Measurements from ENCODE around the gene PPP1R14B. TPM values are rescaled to one million over a fixed set of nuclear protein-coding genes. Genes with fewer than 3 reads are reported as not detected.
A peak's percentile ranks its signal among the peaks of the same experiment; 100 is the strongest.

Gene PPP1R14B
- total RNA-seq, 1 donor from 2014 or later, result 284 TPM

DNA sequence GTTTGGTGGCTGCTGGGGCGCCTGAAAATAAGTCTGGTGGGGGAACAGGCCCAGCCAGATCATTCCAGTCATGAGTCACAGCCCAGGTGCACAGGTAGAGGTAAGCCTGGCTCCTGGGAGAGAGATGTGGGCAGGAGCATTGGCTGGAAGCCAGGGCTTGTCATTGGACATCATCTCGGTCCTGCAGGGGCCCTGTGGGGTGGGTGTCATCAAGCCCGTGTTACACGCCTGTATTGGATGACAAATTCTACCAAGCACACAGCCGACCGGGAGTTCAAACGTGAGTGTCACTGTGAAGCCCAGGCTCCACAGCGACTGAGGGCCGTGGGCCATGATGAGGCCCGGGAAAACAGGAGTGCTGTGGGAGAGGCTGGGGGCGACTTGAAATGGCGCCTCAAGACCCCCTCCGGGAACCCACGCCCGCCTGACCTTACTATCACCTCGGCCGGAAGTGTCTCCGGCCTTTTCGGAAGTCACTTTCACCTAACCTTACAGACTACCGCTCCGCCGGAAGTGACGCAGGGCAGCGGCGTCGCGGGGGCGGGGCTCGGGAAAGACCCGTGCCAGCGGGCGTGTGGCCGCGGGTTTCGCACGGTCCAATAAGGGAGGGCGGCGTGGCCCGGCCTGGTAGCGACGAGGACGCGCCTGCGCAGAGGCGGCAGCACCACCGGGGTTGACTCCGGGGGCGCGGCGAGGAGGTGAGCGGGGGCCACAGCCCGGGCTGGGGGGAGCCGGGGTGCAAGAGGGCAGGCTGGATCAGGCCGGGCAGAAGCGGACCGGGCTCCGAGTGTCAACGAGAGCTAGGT, 6.1 kb downstream of the PPP1R14B start, which contains the start of gene FKBP2:
Gene FKBP2, plus strand, starts transcription at position 661 of the 806 bp plus-strand sequence. CDS start 1,293 bp downstream, outside the sequence.
- no peaks in the 10 kb centered on the region for H3K27me3 Mint-ChIP-seq
- peak; percentile 100 for DNase-seq
- no peaks in the 10 kb centered on the region for H3K9me3 Mint-ChIP-seq
- peaks cover 40% of the 10 kb centered on the region for H3K4me1 Mint-ChIP-seq
- H3K27ac Mint-ChIP-seq, result peak within 1 kb of the TSS; percentile 97
- peak within 1 kb of the TSS; percentile 95 for H3K4me3 Mint-ChIP-seq
- intact Hi-C loops (cut with micrococcal nuclease), result loop anchor here (1.0 to 10.0 kb wide), 7 partner anchors 10 to 1636 kb away; partner anchors contain the start of genes BAD, DNAJC4, FERMT3 and GPR137
- peaks cover 41% of the 10 kb centered on the region for H3K36me3 Mint-ChIP-seq (ENCODE audit: low read depth)

DNA sequence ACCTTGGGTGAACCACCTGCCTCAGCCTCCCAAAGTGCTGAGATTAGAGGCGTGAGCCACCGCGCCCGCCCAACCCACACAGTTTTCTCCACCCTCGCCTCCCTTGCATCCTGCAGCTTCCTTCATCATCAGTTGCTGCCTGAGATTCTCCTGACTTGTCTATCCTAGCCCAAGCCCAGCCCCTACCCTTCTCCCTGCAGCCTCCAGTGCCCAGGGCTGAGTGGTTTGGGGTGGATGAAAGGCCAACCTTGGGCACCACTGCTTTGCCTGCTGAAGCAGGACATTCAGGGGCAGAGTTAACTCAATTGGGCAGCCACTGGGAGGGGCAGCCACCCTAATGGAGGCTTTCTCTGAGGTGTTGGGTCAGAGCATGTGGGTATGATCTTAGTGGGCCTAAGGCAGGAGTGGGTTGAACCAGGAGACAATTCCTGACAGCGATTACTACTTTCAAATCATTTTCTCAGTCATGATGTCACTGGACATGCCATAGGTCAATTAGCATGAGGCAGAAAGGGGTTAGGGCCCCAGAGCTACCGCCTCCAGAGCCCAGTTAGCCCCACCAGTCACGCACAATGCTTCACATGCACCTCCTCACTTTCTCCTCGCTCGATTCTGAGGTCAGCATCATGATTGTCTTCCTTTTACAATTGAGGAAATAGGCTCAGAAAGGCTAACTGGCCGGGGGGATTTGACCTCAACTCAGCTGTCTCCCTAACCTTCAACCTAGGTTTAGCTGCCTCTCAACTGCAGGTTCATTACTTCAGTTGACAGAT, 6.9 kb downstream of the PPP1R14B start:
- Mint-ChIP-seq H3K27me3 (no peaks in the 10 kb centered on the region), H3K36me3 (ENCODE audit: low read depth) (peaks cover 41% of the 10 kb centered on the region), H3K27ac (peak overlapping the region; percentile 97), H3K9me3 (no peaks in the 10 kb centered on the region), H3K4me1 (peaks cover 44% of the 10 kb centered on the region), H3K4me3 (peak overlapping the region; percentile 95)
- DNase-seq, result no peak
- intact Hi-C loops (cut with micrococcal nuclease), result loop anchor here (2.0 to 10.0 kb wide), 5 partner anchors 33 to 1635 kb away; partner anchors contain the start of genes BAD, FERMT3, GPR137 and MTA2

DNA sequence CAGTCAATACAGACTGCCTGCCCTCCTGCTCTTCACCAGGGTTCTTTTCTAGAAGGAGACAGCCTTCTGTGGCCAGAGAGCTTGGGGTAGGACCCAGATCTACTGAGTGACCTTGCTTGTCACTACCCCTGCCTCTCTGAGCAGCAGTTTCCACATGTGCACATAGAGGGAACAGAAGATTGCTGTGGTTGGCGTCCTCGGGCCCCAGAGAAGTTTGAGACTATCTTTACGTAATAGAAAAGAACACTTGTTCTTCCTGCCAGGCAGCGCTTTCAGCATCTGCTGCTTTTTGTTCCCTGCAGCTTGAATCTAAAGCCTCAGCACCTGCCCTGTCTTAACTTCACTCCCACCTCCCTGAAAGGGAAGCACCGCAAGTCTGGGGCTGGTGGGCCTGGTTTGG, 7.7 kb downstream of the PPP1R14B start:
- Mint-ChIP-seq H3K27ac (peak overlapping the region; percentile 48), H3K27me3 (no peaks in the 10 kb centered on the region), H3K4me3 (no peak overlapping the region)

DNA sequence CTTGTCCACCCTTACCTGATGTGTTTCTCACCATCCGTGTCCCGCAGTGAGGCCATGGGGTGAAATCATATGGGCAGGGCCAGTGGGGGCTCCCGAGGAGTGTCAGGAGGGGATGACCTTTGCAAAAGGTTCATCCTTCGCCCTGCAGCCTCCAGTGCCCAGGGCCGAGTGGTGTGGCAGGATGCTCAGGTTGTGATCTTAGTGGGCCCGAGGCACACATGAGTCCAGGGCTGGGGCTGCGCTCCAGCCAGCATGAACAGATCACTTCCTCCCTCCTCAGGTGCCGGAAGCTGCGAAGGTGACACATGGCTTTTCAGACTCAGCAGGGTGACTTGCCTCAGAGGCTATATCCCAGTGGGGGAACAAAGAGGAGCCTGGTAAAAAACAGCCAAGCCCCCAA, 8.7 kb downstream of the PPP1R14B start:
- DNase-seq, result no peak
- Mint-ChIP-seq H3K27me3 (no peaks in the 10 kb centered on the region), H3K27ac (peak overlapping the region; percentile 40), H3K4me1 (peaks cover 42% of the 10 kb centered on the region), H3K4me3 (peak overlapping the region; percentile 9), H3K36me3 (ENCODE audit: low read depth) (peaks cover 29% of the 10 kb centered on the region), H3K9me3 (no peaks in the 10 kb centered on the region)
- intact Hi-C loops (cut with micrococcal nuclease), result no loop called here

More for the DNA sequence above, 7.7 kb downstream of the PPP1R14B start:
- peaks cover 39% of the 10 kb centered on the region for H3K36me3 Mint-ChIP-seq (ENCODE audit: low read depth)
- peaks cover 44% of the 10 kb centered on the region for H3K4me1 Mint-ChIP-seq
- DNase-seq, result no peak
- H3K9me3 Mint-ChIP-seq, result no peaks in the 10 kb centered on the region
- intact Hi-C loops (cut with micrococcal nuclease), result no loop called here

DNA sequence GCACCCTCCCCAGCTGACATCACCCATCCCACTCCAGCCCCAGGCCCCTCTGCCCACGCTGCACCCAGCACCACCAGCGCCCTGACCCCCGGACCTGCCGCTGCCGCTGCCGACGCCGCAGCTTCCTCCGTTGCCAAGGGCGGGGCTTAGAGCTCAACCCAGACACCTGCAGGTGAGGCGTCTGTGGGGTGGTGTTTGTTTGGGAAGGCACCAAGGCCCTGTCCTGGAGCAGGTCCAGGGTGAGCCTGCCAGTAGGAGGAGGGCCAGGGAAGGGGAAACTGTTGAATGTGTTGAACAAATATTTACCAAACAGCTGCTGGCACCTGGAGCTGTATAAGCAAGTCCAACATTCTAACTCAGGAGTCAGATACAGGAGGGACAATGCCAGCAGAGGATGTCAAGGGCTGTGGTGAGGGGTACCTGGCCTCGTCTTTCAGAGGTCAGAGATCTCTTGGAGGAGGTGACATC, 9.2 kb downstream of the PPP1R14B start:
- DNase-seq, result no peak
- peaks cover 40% of the 10 kb centered on the region for H3K4me1 Mint-ChIP-seq
- intact Hi-C loops (cut with micrococcal nuclease), result no loop called here
- H3K27ac Mint-ChIP-seq, result no peak overlapping the region
- no peak overlapping the region for H3K4me3 Mint-ChIP-seq
- H3K27me3 Mint-ChIP-seq, result no peaks in the 10 kb centered on the region
- no peaks in the 10 kb centered on the region for H3K9me3 Mint-ChIP-seq
- peaks cover 26% of the 10 kb centered on the region for H3K36me3 Mint-ChIP-seq (ENCODE audit: low read depth)

DNA sequence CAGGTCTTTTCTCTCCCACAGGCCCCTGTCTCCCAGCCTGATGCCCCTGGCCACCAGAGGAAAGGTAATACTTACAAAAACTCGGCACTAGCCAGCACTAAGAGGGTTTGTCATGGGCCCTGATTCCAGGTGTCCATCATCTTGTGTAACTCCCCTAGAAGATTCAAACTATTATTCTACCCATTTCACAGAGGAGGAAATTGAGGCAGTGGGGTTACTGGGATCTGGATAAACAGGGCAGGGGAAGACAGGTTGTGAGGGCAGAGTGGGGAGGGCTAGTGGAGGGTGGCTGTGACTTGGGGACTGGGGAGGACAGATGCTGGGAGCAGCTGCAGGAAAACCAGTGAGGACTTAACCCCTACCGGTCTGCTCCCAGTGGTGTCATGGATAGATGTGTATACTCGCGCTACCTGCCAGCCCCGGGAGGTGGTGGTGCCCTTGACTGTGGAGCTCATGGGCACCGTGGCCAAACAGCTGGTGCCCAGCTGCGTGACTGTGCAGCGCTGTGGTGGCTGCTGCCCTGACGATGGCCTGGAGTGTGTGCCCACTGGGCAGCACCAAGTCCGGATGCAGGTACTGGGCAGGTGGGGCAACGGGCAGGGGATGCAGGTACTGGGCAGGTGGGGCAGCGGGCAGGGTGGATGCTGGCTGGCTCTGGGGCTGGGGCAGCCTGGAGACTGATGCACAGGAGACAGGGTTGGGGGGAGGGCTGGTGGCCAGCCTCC, 11.1 kb downstream of the PPP1R14B start:
- no peaks in the 10 kb centered on the region for H3K9me3 Mint-ChIP-seq
- H3K4me3 Mint-ChIP-seq, result peak overlapping the region; percentile 91
- H3K4me1 Mint-ChIP-seq, result peaks cover 46% of the 10 kb centered on the region
- peak overlapping the region; percentile 79 for H3K27ac Mint-ChIP-seq
- H3K36me3 Mint-ChIP-seq (ENCODE audit: low read depth), result peaks cover 21% of the 10 kb centered on the region
- DNase-seq, result no peak
- H3K27me3 Mint-ChIP-seq, result no peaks in the 10 kb centered on the region
- intact Hi-C loops (cut with micrococcal nuclease), result no loop called here

DNA sequence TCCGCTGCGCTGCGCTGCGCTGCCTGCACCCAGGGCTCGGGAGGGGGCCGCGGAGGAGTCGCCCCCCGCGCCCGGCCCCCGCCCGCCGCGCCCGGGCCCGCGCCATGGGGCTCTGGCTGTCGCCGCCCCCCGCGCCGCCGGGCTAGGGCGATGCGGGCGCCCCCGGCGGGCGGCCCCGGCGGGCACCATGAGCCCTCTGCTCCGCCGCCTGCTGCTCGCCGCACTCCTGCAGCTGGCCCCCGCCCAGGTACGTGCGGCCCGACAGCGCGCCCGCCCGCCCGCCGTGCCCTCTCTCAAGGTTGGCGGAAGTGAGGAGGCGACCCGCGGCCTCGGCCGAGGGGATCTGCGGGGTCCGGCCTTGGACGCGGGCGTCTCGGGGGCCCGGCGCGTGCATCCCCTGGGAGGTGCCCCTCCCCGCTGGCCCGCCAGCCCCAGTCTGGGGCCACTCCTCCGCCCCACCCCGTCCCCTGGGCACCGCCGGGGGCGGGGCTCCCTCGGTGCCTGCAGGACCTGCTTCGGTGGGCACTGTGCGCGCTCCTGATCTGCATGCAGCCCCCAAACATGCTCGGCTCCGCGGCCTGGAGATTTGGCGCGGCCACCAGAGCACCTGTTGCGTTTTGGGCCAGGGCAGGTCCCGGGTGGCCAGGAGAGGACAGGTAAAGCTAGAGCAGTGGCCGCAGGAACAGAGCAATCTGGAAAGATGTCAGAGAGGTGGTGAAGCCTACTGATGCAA, 11.9 kb downstream of the PPP1R14B start:
- Mint-ChIP-seq H3K36me3 (ENCODE audit: low read depth) (peaks cover 15% of the 10 kb centered on the region), H3K9me3 (no peaks in the 10 kb centered on the region), H3K27me3 (no peaks in the 10 kb centered on the region), H3K4me1 (peaks cover 40% of the 10 kb centered on the region), H3K4me3 (peak overlapping the region; percentile 91), H3K27ac (peak overlapping the region; percentile 79)
- intact Hi-C loops (cut with micrococcal nuclease), result no loop called here
- DNase-seq, result peak; percentile 88

DNA sequence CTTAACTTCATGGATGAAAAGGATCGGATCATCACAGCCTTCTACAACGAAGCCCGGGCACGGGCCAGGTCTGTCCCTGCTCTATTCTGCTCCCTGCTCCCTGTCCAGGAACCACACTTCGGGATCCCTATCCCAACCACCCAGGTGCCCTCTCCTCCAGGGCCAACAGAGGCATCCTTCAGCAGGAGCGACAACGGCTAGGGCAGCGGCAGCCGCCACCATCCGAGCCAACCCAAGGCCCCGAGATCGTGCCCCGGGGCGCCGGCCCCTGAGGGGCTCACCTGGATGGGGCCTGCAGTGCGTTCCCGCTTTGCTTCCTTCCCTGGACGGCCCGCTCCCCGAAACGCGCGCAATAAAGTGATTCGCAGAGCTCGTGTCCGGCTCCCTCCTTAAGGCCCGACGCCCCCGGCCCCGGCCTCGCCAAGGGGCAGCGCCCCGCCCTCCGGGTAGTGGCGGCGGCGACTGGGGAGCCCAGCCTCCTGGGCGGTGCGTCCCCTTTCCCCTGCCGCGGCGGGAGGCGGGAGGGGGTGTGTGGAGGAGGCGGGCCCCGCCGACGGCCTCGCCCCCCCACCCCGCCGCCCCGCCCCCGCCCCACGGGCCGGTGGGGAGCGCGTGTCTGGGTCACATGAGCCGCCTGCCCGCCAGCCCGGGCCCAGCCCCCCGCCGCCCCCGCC, 12.7 kb downstream of the PPP1R14B start, which contains the start of gene VEGFB:
Gene VEGFB, plus strand, starts transcription at position 672 of the 674 bp plus-strand sequence. CDS start 250 bp downstream, outside the sequence.
- peaks cover 15% of the 10 kb centered on the region for H3K36me3 Mint-ChIP-seq (ENCODE audit: low read depth)
- no peaks in the 10 kb centered on the region for H3K27me3 Mint-ChIP-seq
- no peaks in the 10 kb centered on the region for H3K9me3 Mint-ChIP-seq
- peak; percentile 94 for DNase-seq
- H3K4me3 Mint-ChIP-seq, result peak within 1 kb of the TSS; percentile 91
- peaks cover 43% of the 10 kb centered on the region for H3K4me1 Mint-ChIP-seq
- peak within 1 kb of the TSS; percentile 79 for H3K27ac Mint-ChIP-seq
- intact Hi-C loops (cut with micrococcal nuclease), result no loop called here

DNA sequence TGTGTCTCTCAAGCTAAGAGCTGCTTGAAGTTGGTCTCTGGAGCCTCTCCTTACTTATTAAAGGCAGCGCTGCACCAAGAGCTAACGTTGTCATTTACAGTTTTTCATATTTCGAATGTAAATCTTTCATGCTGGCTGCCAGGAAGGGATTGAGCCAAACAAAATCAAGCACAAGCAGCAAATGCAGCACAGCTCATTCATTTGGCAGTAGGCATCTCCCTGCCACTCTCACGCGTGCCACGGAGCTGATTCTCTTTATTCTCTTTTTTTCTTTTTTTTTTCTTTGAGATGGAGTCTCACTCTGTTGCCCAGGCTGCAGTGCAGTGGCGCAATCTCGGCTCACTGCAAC, 13.8 kb downstream of the PPP1R14B start:
- Mint-ChIP-seq H3K4me3 (peak overlapping the region; percentile 67), H3K27me3 (no peaks in the 10 kb centered on the region), H3K36me3 (ENCODE audit: low read depth) (peaks cover 9% of the 10 kb centered on the region), H3K27ac (peak overlapping the region; percentile 37), H3K9me3 (no peaks in the 10 kb centered on the region), H3K4me1 (peaks cover 39% of the 10 kb centered on the region)
- intact Hi-C loops (cut with micrococcal nuclease), result no loop called here
- DNase-seq, result no peak

DNA sequence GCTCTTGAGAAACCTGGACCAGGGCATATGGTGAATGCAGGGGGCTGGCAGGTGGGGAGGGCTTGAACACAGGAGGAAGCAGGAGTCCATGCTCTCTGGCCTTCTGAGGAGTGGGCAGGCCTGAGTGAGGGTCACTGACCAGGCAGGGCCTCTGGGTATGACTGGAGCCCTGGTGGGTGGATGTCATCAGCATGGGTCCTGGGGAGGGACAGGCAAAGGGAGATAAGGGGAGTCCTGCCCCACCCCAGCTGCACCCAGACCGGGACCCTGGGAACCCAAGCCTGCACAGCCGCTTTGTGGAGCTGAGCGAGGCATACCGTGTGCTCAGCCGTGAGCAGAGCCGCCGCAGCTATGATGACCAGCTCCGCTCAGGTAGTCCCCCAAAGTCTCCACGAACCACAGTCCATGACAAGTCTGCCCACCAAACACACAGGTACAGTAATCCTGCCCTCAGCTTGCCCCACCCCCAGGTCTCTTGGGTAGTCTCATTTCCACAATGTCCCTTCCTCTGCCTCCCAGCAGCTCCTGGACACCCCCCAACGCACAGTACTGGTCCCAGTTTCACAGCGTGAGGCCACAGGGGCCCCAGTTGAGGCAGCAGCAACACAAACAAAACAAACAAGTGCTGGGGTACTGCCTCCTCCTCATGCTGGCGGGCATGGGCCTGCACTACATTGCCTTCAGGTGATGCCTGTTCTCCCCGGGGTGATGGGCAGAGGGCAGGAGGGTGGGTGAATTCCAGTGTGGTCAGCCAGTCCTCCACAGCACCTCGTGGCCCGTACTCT, 14.4 kb downstream of the PPP1R14B start:
- Mint-ChIP-seq H3K4me3 (peak overlapping the region; percentile 92), H3K4me1 (peaks cover 37% of the 10 kb centered on the region), H3K27me3 (no peaks in the 10 kb centered on the region), H3K27ac (no peak overlapping the region), H3K9me3 (no peaks in the 10 kb centered on the region), H3K36me3 (ENCODE audit: low read depth) (peaks cover 7% of the 10 kb centered on the region)
- DNase-seq, result no peak
- intact Hi-C loops (cut with micrococcal nuclease), result no loop called here

DNA sequence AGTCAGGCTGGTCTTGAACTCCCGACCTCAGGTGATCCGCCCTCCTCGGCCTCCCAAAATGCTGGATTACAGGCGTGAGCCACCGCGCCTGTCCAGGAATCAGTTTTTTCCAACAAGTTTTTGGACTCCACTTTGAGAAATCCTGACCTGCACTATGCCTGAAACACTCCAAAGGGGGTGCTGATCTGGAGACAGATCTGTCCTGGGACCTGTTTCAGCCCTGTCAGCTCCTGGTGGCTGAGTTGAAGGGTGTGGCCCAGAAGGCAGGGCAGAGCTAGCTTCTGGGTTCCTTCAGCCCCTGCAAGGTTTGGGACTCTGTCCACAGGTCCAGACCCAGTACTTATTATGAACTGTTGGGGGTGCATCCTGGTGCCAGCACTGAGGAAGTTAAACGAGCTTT, 15.2 kb downstream of the PPP1R14B start:
- Mint-ChIP-seq H3K27ac (peak overlapping the region; percentile 48), H3K9me3 (no peaks in the 10 kb centered on the region), H3K36me3 (ENCODE audit: low read depth) (peaks cover 1% of the 10 kb centered on the region), H3K4me1 (peaks cover 36% of the 10 kb centered on the region), H3K27me3 (no peaks in the 10 kb centered on the region), H3K4me3 (peak overlapping the region; percentile 92)
- intact Hi-C loops (cut with micrococcal nuclease), result no loop called here
- DNase-seq, result no peak

DNA sequence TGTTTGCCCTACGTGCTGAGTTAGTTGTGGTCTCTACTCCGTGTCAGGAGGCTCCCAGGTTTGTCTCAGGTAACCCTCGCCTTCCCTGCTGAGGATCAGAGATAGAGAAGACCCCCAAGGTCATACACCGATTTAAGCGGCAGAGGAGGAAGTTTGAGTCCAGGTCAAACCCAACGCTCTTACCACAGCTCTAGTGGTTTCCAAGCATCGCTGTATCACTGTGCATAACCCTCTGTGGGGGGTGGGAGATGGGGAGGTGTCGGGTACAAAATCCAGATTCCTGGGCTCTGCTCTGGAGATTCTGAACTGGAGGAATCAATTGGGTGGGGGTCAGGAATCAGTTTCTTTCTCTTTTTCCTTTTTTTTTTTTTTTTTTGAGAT, 15.8 kb downstream of the PPP1R14B start:
- intact Hi-C loops (cut with micrococcal nuclease), result loop anchor here (1.0 kb wide), 1 partner anchor 10 kb away; the partner anchor contains the start of gene FKBP2
- no peak for DNase-seq
- no peaks in the 10 kb centered on the region for H3K9me3 Mint-ChIP-seq

More for the DNA sequence above, 15.8 kb downstream of the PPP1R14B start:
- H3K27ac Mint-ChIP-seq, result peak overlapping the region; percentile 53
- H3K4me3 Mint-ChIP-seq, result peak overlapping the region; percentile 92
- peaks cover 36% of the 10 kb centered on the region for H3K4me1 Mint-ChIP-seq
- peaks cover 1% of the 10 kb centered on the region for H3K36me3 Mint-ChIP-seq (ENCODE audit: low read depth)
- no peaks in the 10 kb centered on the region for H3K27me3 Mint-ChIP-seq

All from activated CD4-positive, alpha-beta T cell treated with anti-CD3 and anti-CD28 coated beads, Interleukin-2, amount 10 ng/mL, durations not matched to agents 24 days and 14 days (primary cell).